ENCODE results near the gene NQO1. TPM values are rescaled to one million over a fixed set of nuclear protein-coding genes. Genes with fewer than 3 reads are reported as not detected.
"Not testable (repeated sequence)": the region's sequence is repeated elsewhere in the genome, so short reads cannot be mapped to it uniquely, and the experiment has no call there.

The NQO1 gene
- total RNA-seq, 3 donors from 2014 or later = 116 to 188 (median 133) TPM

DNA sequence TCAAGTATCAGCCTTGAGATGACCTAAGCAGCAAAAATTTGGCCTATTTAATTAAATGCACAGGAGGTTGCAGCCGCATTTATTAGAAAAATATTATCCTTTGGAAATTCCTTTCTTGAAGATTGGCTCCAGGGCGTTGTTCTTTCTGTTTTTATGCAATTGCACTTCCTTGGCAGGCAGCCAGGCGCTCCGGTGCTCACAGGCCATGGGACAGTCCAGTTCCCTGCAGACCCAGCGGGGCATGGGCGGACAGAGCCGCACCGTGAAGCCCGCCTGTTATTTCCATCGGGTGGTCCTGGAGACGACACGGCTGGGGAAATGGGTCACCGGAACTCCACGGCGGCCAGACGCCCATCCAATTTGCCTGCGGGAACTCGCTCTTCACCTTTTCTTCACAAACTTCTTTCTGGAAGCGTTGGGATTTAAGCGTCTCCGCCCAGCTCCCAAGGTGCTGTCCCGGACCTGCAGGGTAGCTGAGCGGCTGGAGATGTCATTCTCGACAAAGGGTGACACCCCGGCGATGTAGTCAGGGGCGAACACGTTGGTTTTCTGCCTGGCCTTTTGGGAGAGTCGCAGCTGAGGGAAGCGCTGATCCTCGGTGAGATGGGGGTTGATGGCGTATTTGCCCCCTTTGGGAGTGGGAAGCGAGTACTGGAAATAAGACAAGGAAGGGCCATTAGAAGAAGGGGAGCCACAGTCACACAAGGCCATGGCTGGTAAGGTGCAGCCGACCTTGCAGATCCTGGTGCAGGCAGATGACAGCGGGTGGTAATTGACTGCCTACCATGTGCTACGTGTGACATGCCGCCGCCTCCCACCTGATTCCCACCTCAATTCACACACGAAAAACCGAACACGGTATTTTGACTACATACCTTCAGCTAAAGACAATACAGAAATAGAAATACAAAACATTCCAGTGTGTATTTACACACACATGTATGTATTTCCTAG is 15.9 kb upstream of the NQO1 start:
- DNase-seq (ENCODE audit: low spot score in 2 of 2) = peak; percentile 86 to 90
- TF ChIP-seq, protein P1, sequence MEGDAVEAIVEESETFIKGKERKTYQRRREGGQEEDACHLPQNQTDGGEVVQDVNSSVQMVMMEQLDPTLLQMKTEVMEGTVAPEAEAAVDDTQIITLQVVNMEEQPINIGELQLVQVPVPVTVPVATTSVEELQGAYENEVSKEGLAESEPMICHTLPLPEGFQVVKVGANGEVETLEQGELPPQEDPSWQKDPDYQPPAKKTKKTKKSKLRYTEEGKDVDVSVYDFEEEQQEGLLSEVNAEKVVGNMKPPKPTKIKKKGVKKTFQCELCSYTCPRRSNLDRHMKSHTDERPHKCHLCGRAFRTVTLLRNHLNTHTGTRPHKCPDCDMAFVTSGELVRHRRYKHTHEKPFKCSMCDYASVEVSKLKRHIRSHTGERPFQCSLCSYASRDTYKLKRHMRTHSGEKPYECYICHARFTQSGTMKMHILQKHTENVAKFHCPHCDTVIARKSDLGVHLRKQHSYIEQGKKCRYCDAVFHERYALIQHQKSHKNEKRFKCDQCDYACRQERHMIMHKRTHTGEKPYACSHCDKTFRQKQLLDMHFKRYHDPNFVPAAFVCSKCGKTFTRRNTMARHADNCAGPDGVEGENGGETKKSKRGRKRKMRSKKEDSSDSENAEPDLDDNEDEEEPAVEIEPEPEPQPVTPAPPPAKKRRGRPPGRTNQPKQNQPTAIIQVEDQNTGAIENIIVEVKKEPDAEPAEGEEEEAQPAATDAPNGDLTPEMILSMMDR (IDR thresholded peaks at IDR 0.05) = peak in 1 of 3 donors; percentile 20
- TF ChIP-seq POLR2A (IDR thresholded peaks at IDR 0.05) = no peak
- peak overlapping the region in 1 of 3 donors; percentile 0 for H3K4me3 ChIP-seq
- H3K27me3 ChIP-seq = no peaks in the 10 kb centered on the region
- no peaks in the 10 kb centered on the region for H3K36me3 ChIP-seq
- no peaks in the 10 kb centered on the region for H3K4me1 ChIP-seq
- peak overlapping the region; percentile 52 to 53 for H3K27ac ChIP-seq
- intact Hi-C loops (cut with DNase I; ENCODE audit: low total_unique reads) = loop anchor here (2.0 kb wide), 1 partner anchor 15 kb away; the partner anchor contains the start of gene NQO1
- no peaks in the 10 kb centered on the region for H3K9me3 ChIP-seq

- no peaks in the 10 kb centered on the region for H3K36me3 ChIP-seq
- H3K4me3 ChIP-seq = peak overlapping the region in 1 of 3 donors; percentile 0
- H3K27ac ChIP-seq = peak overlapping the region; percentile 52 to 56
Measured at GRCh38 chr16:69741519-69741918, 15.2 kb upstream of the NQO1 start.

GRCh38 chr16:69732101-69732500 is 5.7 kb upstream of the NQO1 start:
- TF ChIP-seq, protein P1 (IDR thresholded peaks at IDR 0.05) = no peak
- TF ChIP-seq POLR2A (IDR thresholded peaks at IDR 0.05) (no peak), POLR2AphosphoS5 (IDR thresholded peaks at IDR 0.05) (no peak)
- H3K9me3 ChIP-seq = no peaks in the 10 kb centered on the region
- H3K27ac ChIP-seq = no peak overlapping the region
- no peaks in the 10 kb centered on the region for H3K27me3 ChIP-seq
- no peak for DNase-seq (ENCODE audit: low spot score in 2 of 2)
- peaks cover 0 to under 1% of the 10 kb centered on the region in 2 donors for H3K4me1 ChIP-seq
- no peaks in the 10 kb centered on the region for H3K36me3 ChIP-seq
- no peak overlapping the region for H3K4me3 ChIP-seq
- intact Hi-C loops (cut with DNase I; ENCODE audit: low total_unique reads) = no loop called here

More at GRCh38 chr16:69741519-69741918, 15.2 kb upstream of the NQO1 start:
- no peaks in the 10 kb centered on the region for H3K9me3 ChIP-seq
- H3K4me1 ChIP-seq = no peaks in the 10 kb centered on the region
- TF ChIP-seq, protein P1 (IDR thresholded peaks at IDR 0.05) = no peak
- TF ChIP-seq POLR2AphosphoS5 (IDR thresholded peaks at IDR 0.05) = no peak
- TF ChIP-seq POLR2A (IDR thresholded peaks at IDR 0.05) = no peak
- DNase-seq (ENCODE audit: low spot score in 2 of 2) = no peak
- no peaks in the 10 kb centered on the region for H3K27me3 ChIP-seq
- intact Hi-C loops (cut with DNase I; ENCODE audit: low total_unique reads) = loop anchor here (2.0 kb wide), 1 partner anchor 15 kb away; the partner anchor contains the start of gene NQO1

GRCh38 chr16:69731280-69731679 is 4.9 kb upstream of the NQO1 start:
- DNase-seq (ENCODE audit: low spot score in 2 of 2); H3K4me3 ChIP-seq; H3K36me3 ChIP-seq; H3K4me1 ChIP-seq; H3K27me3 ChIP-seq; H3K27ac ChIP-seq; H3K9me3 ChIP-seq; intact Hi-C loops (cut with DNase I; ENCODE audit: low total_unique reads): not testable (repeated sequence)

DNA sequence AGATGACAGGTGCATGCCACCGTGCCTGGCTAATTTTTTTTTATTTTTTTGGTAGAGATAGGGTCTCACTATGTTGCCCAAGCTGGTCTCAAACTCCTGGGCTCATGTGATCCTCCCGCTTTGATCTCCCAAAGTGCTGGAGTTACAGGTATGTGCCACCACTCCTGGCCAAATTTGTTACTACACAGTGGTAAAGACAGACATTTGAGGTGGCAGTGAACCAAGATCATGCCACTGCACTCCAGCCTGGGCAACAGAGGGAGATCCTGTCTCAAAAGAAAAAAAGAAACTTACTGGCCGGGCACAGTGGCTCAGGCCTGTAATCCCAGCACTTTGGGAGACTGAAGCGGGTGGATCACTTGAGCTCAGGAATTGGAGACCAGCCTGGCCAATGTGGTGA is 2.7 kb upstream of the NQO1 start:
- DNase-seq (ENCODE audit: low spot score in 2 of 2); H3K9me3 ChIP-seq; H3K4me1 ChIP-seq; H3K27ac ChIP-seq; H3K36me3 ChIP-seq; intact Hi-C loops (cut with DNase I; ENCODE audit: low total_unique reads); H3K27me3 ChIP-seq; H3K4me3 ChIP-seq: not testable (repeated sequence)

- H3K27ac ChIP-seq = peak overlapping the region in 1 of 2 donors; percentile 89
- H3K36me3 ChIP-seq = no peaks in the 10 kb centered on the region
- DNase-seq (ENCODE audit: low spot score in 2 of 2) = peak in 1 of 2 donors; percentile 38
- no peak overlapping the region for H3K4me3 ChIP-seq
- no peaks in the 10 kb centered on the region for H3K27me3 ChIP-seq
- TF ChIP-seq POLR2A (IDR thresholded peaks at IDR 0.05) = no peak
- TF ChIP-seq, protein P1 (IDR thresholded peaks at IDR 0.05) = no peak
- TF ChIP-seq POLR2AphosphoS5 (IDR thresholded peaks at IDR 0.05) = no peak
- H3K9me3 ChIP-seq = no peaks in the 10 kb centered on the region
- intact Hi-C loops (cut with DNase I; ENCODE audit: low total_unique reads) = loop anchor here (2.0 kb wide), 1 partner anchor 13 kb away; no protein-coding TSS in a partner anchor
- peaks cover 0 to 6% of the 10 kb centered on the region in 2 donors for H3K4me1 ChIP-seq
Measured at GRCh38 chr16:69727916-69728270, 1.5 kb upstream of the NQO1 start.
